Ishikawa (cell line): ENCODE measurements around the gene BCL2L2.

Experiments used
- RAD21 ChIP-seq: IDR thresholded peaks from 2 replicates; pipeline ENCODE4 v1.6.1; 2012; ENCODE audit warnings: low read depth
- USF1 ChIP-seq: IDR thresholded peaks from 2 replicates; pipeline ENCODE4 v1.6.1; 2012
- YY1 ChIP-seq: IDR thresholded peaks from 2 replicates; pipeline ENCODE4 v1.6.1; 2012; ENCODE audit warnings: low read depth

DNA sequence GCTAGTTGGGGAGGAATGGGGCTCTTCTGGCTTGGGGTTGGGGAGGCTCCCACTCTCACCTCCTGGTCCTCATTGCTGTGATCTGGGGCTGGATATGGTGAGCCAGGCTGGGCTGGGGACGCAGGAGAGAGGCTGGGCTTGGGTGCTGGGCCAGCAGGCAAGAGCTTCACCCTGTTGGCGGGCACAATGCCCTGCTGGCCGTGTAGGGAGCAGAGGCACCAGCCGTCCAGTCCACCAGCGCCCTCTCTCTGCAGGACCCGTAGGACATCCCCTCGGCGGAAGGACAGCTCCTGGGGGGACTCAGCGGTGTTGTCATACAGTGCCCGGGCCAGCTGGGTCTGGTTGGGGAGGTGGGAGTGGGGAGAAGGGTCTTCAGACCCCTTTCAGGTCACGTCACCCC lies 53.9 kb downstream of the BCL2L2 start:
- TF ChIP-seq RAD21: no peak; the same call in 1 of the 2 replicates
- no peak for TF ChIP-seq USF1
- no peak for TF ChIP-seq YY1
